CD14-positive monocyte (primary cell): ENCODE data around the gene TPCN1. TPM values are rescaled to one million over a fixed set of nuclear protein-coding genes. Genes with fewer than 3 reads are reported as not detected.

Experiments
- DNase-seq, 3 donors: peaks; one replicate each; pipeline ENCODE4 v3.0.0-alpha.2; 2011 to 2022
- H2AFZ ChIP-seq: 2 replicates; pipeline ENCODE4 v1.6.0; 2012; ENCODE audit warnings: mild to moderate bottlenecking, low read depth, low read length, inconsistent platforms; ENCODE audit not compliant: insufficient read depth, poor library complexity, severe bottlenecking
- H3K27ac ChIP-seq, 2 donors: 1 replicate in 1 of 2; 2 replicates in 1 of 2; pipeline ENCODE4 v1.5.1; 2012 to 2013; ENCODE audit warnings: low read length in 2 of 2, control low read depth in 1 of 2, inconsistent platforms in 1 of 2, low read depth in 1 of 2, mild to moderate bottlenecking in 1 of 2
- H3K27me3 ChIP-seq, 2 donors: one replicate each; pipeline versions ENCODE4 v1.6.0 to v1.6.1; 2011 to 2013; ENCODE audit warnings: low read length in 2 of 2; ENCODE audit not compliant: control insufficient read depth in 2 of 2, insufficient read depth in 2 of 2
- H3K36me3 ChIP-seq, 2 donors: replicated peaks in 1 of 2; 1 replicate in 1 of 2; 2 replicates in 1 of 2; pipeline versions ENCODE4 v1.5.1 to v1.6.1; 2012 to 2013; ENCODE audit warnings: low read length in 2 of 2, control low read depth in 1 of 2, inconsistent platforms in 1 of 2, mild to moderate bottlenecking in 1 of 2; ENCODE audit not compliant: insufficient read depth in 2 of 2, control insufficient read depth in 1 of 2
- H3K4me1 ChIP-seq, 2 donors: 1 replicate in 1 of 2; 2 replicates in 1 of 2; pipeline versions ENCODE4 v1.5.1 to v1.6.1; 2012 to 2013; ENCODE audit warnings: low read length in 2 of 2, control low read depth in 1 of 2, inconsistent platforms in 1 of 2, mild to moderate bottlenecking in 1 of 2, moderate library complexity in 1 of 2; ENCODE audit not compliant: insufficient read depth in 2 of 2, control insufficient read depth in 1 of 2
- H3K4me2 ChIP-seq: replicated peaks from 2 replicates; pipeline ENCODE3; 2012; ENCODE audit warnings: low read length, moderate library complexity, mild to moderate bottlenecking; ENCODE audit not compliant: poor library complexity, severe bottlenecking; ENCODE audit errors: extremely low read depth
- H3K4me3 ChIP-seq, 3 experiments: fragments of 200-600 bp in 1 of 3; sonication (generic) in 1 of 3; replicated peaks in 1 of 3; 1 replicate in 2 of 3; 2 replicates in 1 of 3; pipeline ENCODE4 v1.5.1; 2011 to 2013; ENCODE audit warnings: low read length in 3 of 3, mild to moderate bottlenecking in 3 of 3, control low read depth in 2 of 3, low read depth in 2 of 3, inconsistent platforms in 1 of 3, moderate library complexity in 1 of 3
- H3K79me2 ChIP-seq: 2 replicates; pipeline ENCODE4 v1.6.0; 2012; ENCODE audit warnings: mild to moderate bottlenecking, control low read depth, inconsistent platforms, low read length, moderate library complexity; ENCODE audit not compliant: insufficient read depth
- H3K9ac ChIP-seq: 2 replicates; pipeline ENCODE4 v1.6.0; 2017; ENCODE audit warnings: low read length, mild to moderate bottlenecking; ENCODE audit not compliant: insufficient read depth, poor library complexity, severe bottlenecking
- H3K9me3 ChIP-seq, 2 donors: replicated peaks in 1 of 2; 1 replicate in 1 of 2; 2 replicates in 1 of 2; pipeline versions ENCODE4 v1.5.1 to v1.6.1; 2012 to 2013; ENCODE audit warnings: low read length in 2 of 2, control low read depth in 1 of 2; ENCODE audit not compliant: control insufficient read depth in 1 of 2, insufficient read depth in 1 of 2
- H4K20me1 ChIP-seq: 2 replicates; pipeline ENCODE4 v1.6.0; 2012; ENCODE audit warnings: mild to moderate bottlenecking, low read length, control low read depth, moderate library complexity; ENCODE audit not compliant: insufficient read depth
- H3K27ac Mint-ChIP-seq, 7 donors: one replicate each; pipeline ENCODE4 v1.8.0; 2020; ENCODE audit warnings: mild to moderate bottlenecking in 7 of 7, mixed read lengths in 7 of 7, moderate library complexity in 6 of 7, inconsistent platforms in 2 of 7
- H3K27me3 Mint-ChIP-seq, 3 donors: one replicate each; pipeline ENCODE4 v1.8.0; 2021 to 2022; ENCODE audit warnings: low read depth in 3 of 3, mild to moderate bottlenecking in 3 of 3, mixed read lengths in 3 of 3, moderate library complexity in 3 of 3, inconsistent platforms in 1 of 3
- H3K36me3 Mint-ChIP-seq, 2 donors: one replicate each; pipeline ENCODE4 v1.8.0; 2020; ENCODE audit warnings: mixed read lengths in 2 of 2, inconsistent platforms in 1 of 2, mild to moderate bottlenecking in 1 of 2
- H3K4me1 Mint-ChIP-seq: one replicate; pipeline ENCODE4 v1.8.0; 2020; ENCODE audit warnings: mild to moderate bottlenecking, mixed read lengths
- H3K4me3 Mint-ChIP-seq, 2 donors: one replicate each; pipeline ENCODE4 v1.8.0; 2020; ENCODE audit warnings: mild to moderate bottlenecking in 2 of 2, mixed read lengths in 2 of 2, moderate library complexity in 1 of 2
- H3K9me3 Mint-ChIP-seq, 7 donors: one replicate each; pipeline ENCODE4 v1.8.0; 2020 to 2022; ENCODE audit warnings: mixed read lengths in 7 of 7, mild to moderate bottlenecking in 6 of 7, moderate library complexity in 6 of 7, inconsistent platforms in 2 of 7
- CTCF ChIP-seq: fragments of 200-600 bp; IDR thresholded peaks from one replicate; pipeline ENCODE4 v1.8.0; 2022; ENCODE audit warnings: antibody characterized with exemption, mild to moderate bottlenecking
- WGBS: methylation state at CpG from one replicate; pipeline ENCODE4 v1.1.5; 2013; ENCODE audit warnings: missing lambda C conversion rate; ENCODE audit not compliant: insufficient coverage; 5-methylcytosine and 5-hydroxymethylcytosine counted together
- intact Hi-C, 2 donors: fragments of 100-400 bp; cut with micrococcal nuclease; formaldehyde crosslinking; loops; one replicate each; pipeline versions ENCODE4 v1.15.0 to v1.15.1; 2023
- polyA plus RNA-seq, 3 donors: library from polyadenylated mRNA; depleted of rRNA in 1 of 3; unstranded in 2 of 3; stranded (reverse) in 1 of 3; fragments of 300-500 nt in 2 of 3; fragments of >200 nt in 1 of 3; fragmentation: Illumina TruSeq in 2 of 3; gene quantifications; 1 replicate in 2 of 3; 2 replicates in 1 of 3; pipeline ENCODE4 v1.2.3, GENCODE V29; 2012 to 2021

The TPCN1 gene
- polyA plus RNA-seq, 3 donors, result 20.4 to 110 (median 34.9) TPM

- peaks cover 0 to 7% (median 0%) of the 10 kb centered on the region in 3 donors for H3K27me3 Mint-ChIP-seq
- Histone ChIP-seq H3K4me1 (peaks cover 72 to 80% of the 10 kb centered on the region in 2 donors), H3K79me2 (peaks cover 83% of the 10 kb centered on the region), H4K20me1 (peaks cover 35% of the 10 kb centered on the region), H3K4me3 (peak overlapping the region in 1 of 3 experiments; percentile 31), H2AFZ (no peak overlapping the region), H3K9ac (no peak overlapping the region), H3K27me3 (no peaks in the 10 kb centered on the region), H3K4me2 (peak overlapping the region; percentile 5), H3K27ac (peak overlapping the region; percentile 43 to 86), H3K9me3 (no peaks in the 10 kb centered on the region), H3K36me3 (peaks cover 25 to 53% of the 10 kb centered on the region in 2 donors)
- no peak for DNase-seq
- no peak overlapping the region for H3K4me3 Mint-ChIP-seq
- peaks cover 80% of the 10 kb centered on the region for H3K4me1 Mint-ChIP-seq
- intact Hi-C loops, result loop anchor here (5.0 kb wide), 3 partner anchors 32 to 43 kb away; no protein-coding TSS in a partner anchor
- 81% methylated on average over 12 of the region's 12 CpGs for WGBS
- peaks cover 0 to 3% (median 0%) of the 10 kb centered on the region in 7 donors for H3K9me3 Mint-ChIP-seq
- no peak for TF ChIP-seq CTCF
- peaks cover 49 to 71% of the 10 kb centered on the region in 2 donors for H3K36me3 Mint-ChIP-seq
- peak overlapping the region; percentile 85 to 97 (median 94) for H3K27ac Mint-ChIP-seq
Measured at GRCh38 chr12:113239811-113240331, 18.6 kb downstream of the TPCN1 start.

- no peak for TF ChIP-seq CTCF
- Histone ChIP-seq H4K20me1 (peaks cover 37% of the 10 kb centered on the region), H3K9me3 (no peaks in the 10 kb centered on the region), H3K27ac (peak overlapping the region; percentile 81 to 86), H3K36me3 (peaks cover 25 to 49% of the 10 kb centered on the region in 2 donors), H3K9ac (no peak overlapping the region), H3K4me1 (peaks cover 69 to 75% of the 10 kb centered on the region in 2 donors), H3K79me2 (peaks cover 78% of the 10 kb centered on the region), H3K27me3 (no peaks in the 10 kb centered on the region), H2AFZ (no peak overlapping the region), H3K4me2 (peak overlapping the region; percentile 45), H3K4me3 (peak overlapping the region in 1 of 3 experiments; percentile 31)
- Mint-ChIP-seq H3K27me3 (peaks cover 0 to 7% (median 0%) of the 10 kb centered on the region in 3 donors), H3K27ac (peak overlapping the region; percentile 85 to 97 (median 94)), H3K9me3 (peaks cover 0 to 3% (median 0%) of the 10 kb centered on the region in 7 donors), H3K4me1 (peaks cover 78% of the 10 kb centered on the region), H3K36me3 (peaks cover 46 to 68% of the 10 kb centered on the region in 2 donors), H3K4me3 (no peak overlapping the region)
- DNase-seq, result peak; percentile 61 to 77 (median 74)
- intact Hi-C loops, result no loop called here
- 92% methylated on average over 1 of the region's 3 CpGs for WGBS
Measured at GRCh38 chr12:113240395-113240794, 19.1 kb downstream of the TPCN1 start.
